Neural crest cell (in vitro differentiated cells): ENCODE measurements around the gene OR4D1. TPM values are rescaled to one million over a fixed set of nuclear protein-coding genes. Genes with fewer than 3 reads are reported as not detected.

ENCODE experiments used
- DNase-seq: peaks from one replicate; pipeline ENCODE4 v3.0.0; 2021; ENCODE audit warnings: low read depth, mixed read lengths, low spot score
- H3K27ac Mint-ChIP-seq: one replicate; pipeline ENCODE4 v1.8.0; 2021; ENCODE audit warnings: mild to moderate bottlenecking, mixed read lengths; ENCODE audit not compliant: unreplicated experiment
- H3K27me3 Mint-ChIP-seq: 2 replicates; pipeline ENCODE4 v1.8.0; 2021; ENCODE audit warnings: low read depth, mild to moderate bottlenecking, mixed read lengths
- H3K36me3 Mint-ChIP-seq: 2 replicates; pipeline ENCODE4 v1.8.0; 2021; ENCODE audit warnings: low read depth, mild to moderate bottlenecking, mixed read lengths
- H3K4me1 Mint-ChIP-seq: 2 replicates; pipeline ENCODE4 v1.8.0; 2021; ENCODE audit warnings: mixed read lengths
- H3K4me3 Mint-ChIP-seq: one replicate; pipeline ENCODE4 v1.8.0; 2021; ENCODE audit warnings: mild to moderate bottlenecking, mixed read lengths
- H3K9me3 Mint-ChIP-seq: 2 replicates; pipeline ENCODE4 v1.8.0; 2021; ENCODE audit warnings: mixed read lengths
- CTCF ChIP-seq: fragments of 200-600 bp; sonication (generic); conservative IDR thresholded peaks from 2 replicates; pipeline ENCODE4 v1.5.0; 2021; ENCODE audit warnings: antibody characterized with exemption, mild to moderate bottlenecking
- total RNA-seq: library from RNA; stranded (reverse); gene quantifications from 2 replicates; pipeline ENCODE4 v1.2.1, GENCODE V29; 2021

The OR4D1 gene
- total RNA-seq, 1 donor from 2014 or later: 0.12 TPM

GRCh38 chr17:58193641-58194255 is 45.6 kb downstream of the OR4D1 start:
- Mint-ChIP-seq H3K9me3 (no peaks in the 10 kb centered on the region), H3K27ac (no peak overlapping the region), H3K4me1 (no peaks in the 10 kb centered on the region), H3K27me3 (peaks cover 49% of the 10 kb centered on the region), H3K4me3 (no peak overlapping the region), H3K36me3 (no peaks in the 10 kb centered on the region)
- no peak for DNase-seq
- TF ChIP-seq CTCF: no peak

GRCh38 chr17:58195518-58196123 is 47.4 kb downstream of the OR4D1 start:
- no peak overlapping the region for H3K27ac Mint-ChIP-seq
- H3K4me3 Mint-ChIP-seq: no peak overlapping the region
- H3K36me3 Mint-ChIP-seq: no peaks in the 10 kb centered on the region
- no peaks in the 10 kb centered on the region for H3K9me3 Mint-ChIP-seq
- no peaks in the 10 kb centered on the region for H3K4me1 Mint-ChIP-seq
- no peak for DNase-seq
- peaks cover 50% of the 10 kb centered on the region for H3K27me3 Mint-ChIP-seq
- TF ChIP-seq CTCF: no peak

GRCh38 chr17:58196610-58197009 is 48.4 kb downstream of the OR4D1 start:
- H3K4me1 Mint-ChIP-seq: no peaks in the 10 kb centered on the region
- no peak for DNase-seq
- no peaks in the 10 kb centered on the region for H3K36me3 Mint-ChIP-seq
- H3K9me3 Mint-ChIP-seq: no peaks in the 10 kb centered on the region
- H3K4me3 Mint-ChIP-seq: no peak overlapping the region
- H3K27me3 Mint-ChIP-seq: peaks cover 43% of the 10 kb centered on the region
- TF ChIP-seq CTCF: no peak
- H3K27ac Mint-ChIP-seq: no peak overlapping the region

- peak; percentile 66 for TF ChIP-seq CTCF
- Mint-ChIP-seq H3K36me3 (no peaks in the 10 kb centered on the region), H3K27me3 (peaks cover 40% of the 10 kb centered on the region), H3K27ac (no peak overlapping the region), H3K4me1 (no peaks in the 10 kb centered on the region), H3K9me3 (no peaks in the 10 kb centered on the region), H3K4me3 (no peak overlapping the region)
- DNase-seq: peak; percentile 62
Measured at GRCh38 chr17:58200024-58200633, 51.9 kb downstream of the OR4D1 start.

GRCh38 chr17:58202859-58203258 is 54.7 kb downstream of the OR4D1 start:
- no peak for TF ChIP-seq CTCF
- Mint-ChIP-seq H3K27ac (no peak overlapping the region), H3K4me3 (no peak overlapping the region), H3K9me3 (no peaks in the 10 kb centered on the region), H3K27me3 (peaks cover 17% of the 10 kb centered on the region), H3K36me3 (no peaks in the 10 kb centered on the region), H3K4me1 (no peaks in the 10 kb centered on the region)
- no peak for DNase-seq
